Measurements from ENCODE around the gene MEIS1.

MEIS1 gene

DNA sequence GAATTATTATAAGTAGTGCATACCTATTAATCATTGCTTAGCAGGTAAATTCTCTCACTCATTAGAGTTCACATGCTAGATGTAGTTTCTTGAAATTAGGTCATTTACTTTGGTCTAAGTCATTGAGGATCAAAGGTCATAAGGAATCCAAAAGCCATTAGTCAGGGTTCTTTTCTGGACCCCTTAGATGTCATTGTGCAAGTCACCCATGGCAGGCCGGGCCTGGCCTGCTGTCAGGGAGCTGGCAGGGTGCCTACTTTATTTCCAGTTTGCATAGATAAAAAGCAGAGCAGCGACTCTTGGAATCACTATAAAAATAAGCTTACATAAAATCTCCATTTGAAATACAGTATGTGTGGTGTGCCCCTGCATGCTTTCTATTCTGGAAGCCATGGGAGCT, 91.3 kb downstream of the MEIS1 start:
- CTCF ChIA-PET = no interaction called here
- Histone ChIP-seq H3K27ac (ENCODE audit: extremely low read depth, low read depth, low read length) (no peak overlapping the region), H3K4me3 (ENCODE audit: low read depth, low read length) (no peak overlapping the region), H3K4me1 (ENCODE audit: control insufficient read depth, insufficient read depth, low read length) (peaks cover 15% of the 10 kb centered on the region; the same call in 1 of the 2 replicates), H3K9me3 (ENCODE audit: control insufficient read depth, insufficient read depth, low read depth, low read length) (no peaks in the 10 kb centered on the region), H3K36me3 (ENCODE audit: control insufficient read depth in 2 of 2, insufficient read depth in 1 of 2, low read length in 2 of 2) (no peaks in the 10 kb centered on the region)
- POLR2A ChIA-PET = no interaction called here
- 0 out of 2 replicates have a peak, but pooled peaks have one; percentile 9 for TF ChIP-seq ZNF335 (tag by site-specific recombination; conservative IDR thresholded peaks at IDR 0.05)
- TF ChIP-seq, protein P1, sequence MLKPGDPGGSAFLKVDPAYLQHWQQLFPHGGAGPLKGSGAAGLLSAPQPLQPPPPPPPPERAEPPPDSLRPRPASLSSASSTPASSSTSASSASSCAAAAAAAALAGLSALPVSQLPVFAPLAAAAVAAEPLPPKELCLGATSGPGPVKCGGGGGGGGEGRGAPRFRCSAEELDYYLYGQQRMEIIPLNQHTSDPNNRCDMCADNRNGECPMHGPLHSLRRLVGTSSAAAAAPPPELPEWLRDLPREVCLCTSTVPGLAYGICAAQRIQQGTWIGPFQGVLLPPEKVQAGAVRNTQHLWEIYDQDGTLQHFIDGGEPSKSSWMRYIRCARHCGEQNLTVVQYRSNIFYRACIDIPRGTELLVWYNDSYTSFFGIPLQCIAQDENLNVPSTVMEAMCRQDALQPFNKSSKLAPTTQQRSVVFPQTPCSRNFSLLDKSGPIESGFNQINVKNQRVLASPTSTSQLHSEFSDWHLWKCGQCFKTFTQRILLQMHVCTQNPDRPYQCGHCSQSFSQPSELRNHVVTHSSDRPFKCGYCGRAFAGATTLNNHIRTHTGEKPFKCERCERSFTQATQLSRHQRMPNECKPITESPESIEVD (tag by site-specific recombination; IDR thresholded peaks at IDR 0.05) = 0 out of 2 replicates have a peak, but pooled peaks have one; percentile 9
- TF ChIP-seq, protein P2, sequence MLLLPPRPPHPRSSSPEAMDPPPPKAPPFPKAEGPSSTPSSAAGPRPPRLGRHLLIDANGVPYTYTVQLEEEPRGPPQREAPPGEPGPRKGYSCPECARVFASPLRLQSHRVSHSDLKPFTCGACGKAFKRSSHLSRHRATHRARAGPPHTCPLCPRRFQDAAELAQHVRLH (tag by site-specific recombination; IDR thresholded peaks at IDR 0.05) = no peak
- peak; percentile 37; the same call in 1 of the 2 replicates for TF ChIP-seq ZIC2 (tag by site-specific recombination; IDR thresholded peaks at IDR 0.05)

DNA sequence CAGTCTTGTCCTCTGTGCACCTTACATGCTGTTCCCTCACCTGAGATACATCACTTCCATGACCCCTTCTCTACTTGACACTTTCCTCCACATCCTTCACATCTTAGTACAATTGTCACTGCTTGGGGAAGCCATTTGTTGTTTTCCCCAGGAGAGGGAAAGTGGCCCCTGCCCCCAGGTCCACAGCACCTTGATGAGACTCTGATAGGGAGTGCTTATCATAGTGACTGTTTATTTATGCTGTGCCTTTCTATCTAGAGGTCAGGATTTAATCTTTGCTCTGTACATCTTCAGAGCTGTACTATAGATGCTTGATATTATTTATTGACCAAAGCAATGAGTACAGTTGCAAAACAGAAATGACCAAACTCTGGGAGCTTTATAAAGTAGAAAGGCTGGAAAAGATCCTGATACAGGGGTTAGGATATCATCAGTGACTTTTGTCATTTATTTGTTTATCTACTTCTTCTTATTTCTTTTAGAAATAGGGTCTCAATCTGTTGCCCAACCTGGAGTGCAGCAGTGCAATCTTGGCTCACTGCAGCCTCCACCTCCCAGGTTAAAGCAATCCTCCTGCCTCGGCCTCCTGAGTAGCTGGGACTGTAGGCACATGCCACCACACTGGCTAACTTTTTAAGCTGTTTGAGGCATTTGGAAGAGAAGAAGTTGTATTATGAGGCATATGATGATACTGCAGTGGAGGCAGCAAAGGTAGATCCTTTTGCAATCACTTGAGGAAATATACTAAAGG, 94.2 kb downstream of the MEIS1 start:
- no peaks in the 10 kb centered on the region for H3K36me3 ChIP-seq (ENCODE audit: control insufficient read depth in 2 of 2, insufficient read depth in 1 of 2, low read length in 2 of 2)
- ChIA-PET POLR2A (interaction anchor here (0.6 kb wide), 1 partner anchor 33 kb away, joined by 8 read pairs; no protein-coding TSS in a partner anchor), CTCF (no interaction called here)
- TF ChIP-seq, protein P3, sequence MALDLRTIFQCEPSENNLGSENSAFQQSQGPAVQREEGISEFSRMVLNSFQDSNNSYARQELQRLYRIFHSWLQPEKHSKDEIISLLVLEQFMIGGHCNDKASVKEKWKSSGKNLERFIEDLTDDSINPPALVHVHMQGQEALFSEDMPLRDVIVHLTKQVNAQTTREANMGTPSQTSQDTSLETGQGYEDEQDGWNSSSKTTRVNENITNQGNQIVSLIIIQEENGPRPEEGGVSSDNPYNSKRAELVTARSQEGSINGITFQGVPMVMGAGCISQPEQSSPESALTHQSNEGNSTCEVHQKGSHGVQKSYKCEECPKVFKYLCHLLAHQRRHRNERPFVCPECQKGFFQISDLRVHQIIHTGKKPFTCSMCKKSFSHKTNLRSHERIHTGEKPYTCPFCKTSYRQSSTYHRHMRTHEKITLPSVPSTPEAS (tag by site-specific recombination; IDR thresholded peaks at IDR 0.05) = no peak
- TF ChIP-seq ZNF768 (tag by site-specific recombination; IDR thresholded peaks at IDR 0.05) (no peak), YY1 (tag by site-specific recombination; IDR thresholded peaks at IDR 0.05) (no peak), ZNF670 (tag by site-specific recombination; IDR thresholded peaks at IDR 0.05; ENCODE audit: low read depth) (no peak), ZNF335 (tag by site-specific recombination; conservative IDR thresholded peaks at IDR 0.05) (no peak), ZNF157 (tag by site-specific recombination; IDR thresholded peaks at IDR 0.05) (no peak), ZNF10 (tag by site-specific recombination; IDR thresholded peaks at IDR 0.05) (no peak), ZNF596 (tag by site-specific recombination; IDR thresholded peaks at IDR 0.05) (no peak), ZNF529 (tag by site-specific recombination; IDR thresholded peaks at IDR 0.05; ENCODE audit: insufficient replicate concordance) (no peak)
- TF ChIP-seq, protein P4, sequence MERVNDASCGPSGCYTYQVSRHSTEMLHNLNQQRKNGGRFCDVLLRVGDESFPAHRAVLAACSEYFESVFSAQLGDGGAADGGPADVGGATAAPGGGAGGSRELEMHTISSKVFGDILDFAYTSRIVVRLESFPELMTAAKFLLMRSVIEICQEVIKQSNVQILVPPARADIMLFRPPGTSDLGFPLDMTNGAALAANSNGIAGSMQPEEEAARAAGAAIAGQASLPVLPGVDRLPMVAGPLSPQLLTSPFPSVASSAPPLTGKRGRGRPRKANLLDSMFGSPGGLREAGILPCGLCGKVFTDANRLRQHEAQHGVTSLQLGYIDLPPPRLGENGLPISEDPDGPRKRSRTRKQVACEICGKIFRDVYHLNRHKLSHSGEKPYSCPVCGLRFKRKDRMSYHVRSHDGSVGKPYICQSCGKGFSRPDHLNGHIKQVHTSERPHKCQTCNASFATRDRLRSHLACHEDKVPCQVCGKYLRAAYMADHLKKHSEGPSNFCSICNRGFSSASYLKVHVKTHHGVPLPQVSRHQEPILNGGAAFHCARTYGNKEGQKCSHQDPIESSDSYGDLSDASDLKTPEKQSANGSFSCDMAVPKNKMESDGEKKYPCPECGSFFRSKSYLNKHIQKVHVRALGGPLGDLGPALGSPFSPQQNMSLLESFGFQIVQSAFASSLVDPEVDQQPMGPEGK (tag by site-specific recombination; IDR thresholded peaks at IDR 0.05) = no peak
- TF ChIP-seq, protein P5, sequence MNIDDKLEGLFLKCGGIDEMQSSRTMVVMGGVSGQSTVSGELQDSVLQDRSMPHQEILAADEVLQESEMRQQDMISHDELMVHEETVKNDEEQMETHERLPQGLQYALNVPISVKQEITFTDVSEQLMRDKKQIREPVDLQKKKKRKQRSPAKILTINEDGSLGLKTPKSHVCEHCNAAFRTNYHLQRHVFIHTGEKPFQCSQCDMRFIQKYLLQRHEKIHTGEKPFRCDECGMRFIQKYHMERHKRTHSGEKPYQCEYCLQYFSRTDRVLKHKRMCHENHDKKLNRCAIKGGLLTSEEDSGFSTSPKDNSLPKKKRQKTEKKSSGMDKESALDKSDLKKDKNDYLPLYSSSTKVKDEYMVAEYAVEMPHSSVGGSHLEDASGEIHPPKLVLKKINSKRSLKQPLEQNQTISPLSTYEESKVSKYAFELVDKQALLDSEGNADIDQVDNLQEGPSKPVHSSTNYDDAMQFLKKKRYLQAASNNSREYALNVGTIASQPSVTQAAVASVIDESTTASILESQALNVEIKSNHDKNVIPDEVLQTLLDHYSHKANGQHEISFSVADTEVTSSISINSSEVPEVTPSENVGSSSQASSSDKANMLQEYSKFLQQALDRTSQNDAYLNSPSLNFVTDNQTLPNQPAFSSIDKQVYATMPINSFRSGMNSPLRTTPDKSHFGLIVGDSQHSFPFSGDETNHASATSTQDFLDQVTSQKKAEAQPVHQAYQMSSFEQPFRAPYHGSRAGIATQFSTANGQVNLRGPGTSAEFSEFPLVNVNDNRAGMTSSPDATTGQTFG (tag by site-specific recombination; IDR thresholded peaks at IDR 0.05; ENCODE audit: borderline replicate concordance) = no peak
- peaks cover 17% of the 10 kb centered on the region; the same call in 1 of the 2 replicates for H3K4me1 ChIP-seq (ENCODE audit: control insufficient read depth, insufficient read depth, low read length)
- no peaks in the 10 kb centered on the region for H3K9me3 ChIP-seq (ENCODE audit: control insufficient read depth, insufficient read depth, low read depth, low read length)
- no peak overlapping the region for H3K27ac ChIP-seq (ENCODE audit: extremely low read depth, low read depth, low read length)
- no peak overlapping the region for H3K4me3 ChIP-seq (ENCODE audit: low read depth, low read length)

Data from HEK293 (cell line).